NCI-H2081 treated with DMSO at 0.1 percent for 48 hours (cell line): ENCODE data around the gene STAB2.
"Not testable (repeated sequence)": the region's sequence is repeated elsewhere in the genome, so short reads cannot be mapped to it uniquely, and the experiment has no call there.

ENCODE experiments used
- DNase-seq: peaks from one replicate; lab custom pipeline; 2025; lab: John Stamatoyannopoulos, UW

The STAB2 gene

DNA sequence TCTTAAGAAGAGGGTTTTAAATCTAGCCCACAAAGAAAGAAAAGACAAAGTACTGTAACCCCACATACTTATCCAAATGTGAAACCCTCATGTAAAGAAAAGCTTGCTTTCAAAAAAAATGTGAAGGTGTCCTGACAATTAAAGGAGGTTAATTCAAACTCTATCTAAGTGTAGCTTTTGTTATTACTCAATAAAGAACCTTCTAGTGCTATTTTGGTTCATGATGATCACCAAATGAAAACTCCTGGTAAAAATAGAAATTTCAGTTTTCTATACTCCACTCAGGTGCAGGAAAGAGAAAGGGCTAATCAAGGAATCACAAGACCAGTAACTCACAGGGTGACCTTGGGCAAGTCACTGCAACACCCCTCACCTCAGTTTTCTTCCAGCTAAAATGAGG lies 1.6 kb downstream of the STAB2 start:
- no peak for DNase-seq

DNA sequence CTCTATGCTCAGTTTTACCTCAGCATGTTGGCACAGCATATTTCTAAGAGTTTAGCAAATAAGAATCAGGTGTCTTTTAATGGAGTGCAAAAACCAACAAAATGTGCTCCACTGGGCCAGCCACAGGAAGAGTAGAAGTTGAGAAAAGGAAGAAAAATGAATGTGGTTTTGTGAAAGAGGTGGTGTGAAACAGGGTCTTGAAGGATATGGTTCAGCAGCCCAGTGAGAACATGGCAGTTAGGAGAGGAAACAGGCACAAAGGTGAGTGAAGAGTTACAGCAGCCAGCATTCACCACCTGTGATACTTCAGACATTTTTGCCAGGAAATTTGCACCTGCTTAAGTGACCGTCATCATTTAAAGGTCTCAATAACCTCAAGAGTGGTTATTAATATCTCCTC lies 2.4 kb downstream of the STAB2 start:
- no peak for DNase-seq

DNA sequence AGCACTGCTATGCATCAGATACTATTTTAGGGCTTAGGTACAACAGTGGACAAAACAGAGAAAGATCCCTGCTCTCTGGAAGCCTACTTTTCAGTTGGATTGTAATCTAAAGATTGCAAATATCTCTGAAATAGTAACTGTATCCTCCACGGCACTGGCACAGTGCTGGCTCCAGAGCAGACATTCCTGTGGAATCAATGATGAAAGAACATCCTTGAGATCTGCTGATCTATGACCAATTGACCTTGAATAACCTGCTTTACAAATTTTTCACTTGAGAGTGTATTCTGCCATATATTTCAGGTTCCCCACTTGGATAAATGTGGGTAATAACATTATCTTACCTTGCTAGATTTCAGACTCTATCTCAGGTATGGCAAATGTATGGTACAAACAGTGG lies 3.2 kb downstream of the STAB2 start:
- no peak for DNase-seq

DNA sequence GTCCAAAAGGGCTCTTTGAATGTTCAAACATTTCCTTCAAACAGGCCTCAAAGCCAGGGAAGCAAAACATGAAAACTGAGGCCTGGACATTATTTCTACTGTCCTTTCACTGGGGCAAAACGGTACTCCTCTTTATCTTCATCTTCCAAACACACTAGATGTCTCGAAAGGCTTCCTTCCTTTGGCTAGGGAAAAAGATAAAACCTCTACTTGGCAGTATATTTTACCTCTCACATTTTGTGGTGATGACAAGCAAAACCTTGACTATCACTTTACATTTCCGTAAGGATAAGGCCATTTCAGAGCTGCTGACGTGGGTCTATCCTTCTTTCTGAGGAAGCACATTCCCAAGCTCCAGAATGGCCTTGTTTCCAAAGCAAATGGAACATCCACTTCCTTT lies 9.9 kb downstream of the STAB2 start:
- DNase-seq: no peak

DNA sequence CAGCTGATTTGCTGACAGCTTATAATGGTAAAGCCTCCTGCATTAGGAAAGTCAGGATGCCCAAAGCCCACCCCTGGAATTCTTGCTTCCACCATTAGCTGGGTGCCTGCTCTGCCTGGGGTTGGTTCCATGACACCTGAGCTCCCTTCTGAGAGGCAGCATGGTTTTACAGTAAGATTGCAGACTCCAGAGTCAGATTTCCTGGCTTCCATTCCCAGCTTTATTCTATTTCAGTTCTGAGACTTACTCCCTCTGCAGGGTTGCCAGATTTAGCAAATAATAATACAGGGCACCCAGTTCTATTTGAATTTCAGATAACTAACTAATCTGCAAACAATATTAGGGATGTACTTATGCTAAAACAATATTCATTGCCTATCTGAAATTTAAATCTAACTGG lies 12.2 kb downstream of the STAB2 start:
- DNase-seq: no peak

DNA sequence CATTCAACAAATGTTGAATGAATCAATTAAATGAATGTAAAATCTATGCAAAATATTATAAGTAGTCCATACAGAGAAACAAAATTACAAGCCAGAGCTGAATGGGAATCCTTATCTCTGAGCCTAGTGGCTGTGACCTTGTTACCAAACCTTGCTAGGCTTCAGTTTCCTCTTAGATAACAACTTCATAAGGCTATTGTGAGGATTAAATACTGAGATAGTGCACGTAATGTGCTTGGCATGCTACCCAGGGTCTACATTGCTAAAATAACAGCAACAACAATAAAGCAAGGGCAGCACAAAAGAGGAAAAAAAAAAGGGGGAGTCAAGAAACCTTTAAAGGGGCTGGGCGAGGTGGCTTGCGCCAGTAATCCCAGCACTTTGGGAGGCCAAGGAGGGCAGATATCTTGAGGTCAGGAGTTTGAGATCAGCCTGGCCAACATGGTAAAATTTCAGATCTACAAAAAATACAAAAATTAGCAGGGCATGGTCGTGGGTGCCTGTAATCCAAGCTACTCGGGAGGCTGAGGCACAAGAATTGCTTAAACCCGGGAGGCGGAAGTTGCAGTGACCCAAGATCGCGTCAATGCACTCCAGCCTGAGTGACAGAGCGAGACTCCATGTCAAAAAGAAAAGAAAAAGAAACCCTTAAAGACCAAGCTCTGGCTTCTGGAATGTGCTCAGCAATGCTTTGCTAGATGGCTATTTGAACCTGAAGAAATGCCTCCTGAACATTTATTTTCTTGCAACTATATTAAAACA lies 14.1 kb downstream of the STAB2 start:
- no peak for DNase-seq

DNA sequence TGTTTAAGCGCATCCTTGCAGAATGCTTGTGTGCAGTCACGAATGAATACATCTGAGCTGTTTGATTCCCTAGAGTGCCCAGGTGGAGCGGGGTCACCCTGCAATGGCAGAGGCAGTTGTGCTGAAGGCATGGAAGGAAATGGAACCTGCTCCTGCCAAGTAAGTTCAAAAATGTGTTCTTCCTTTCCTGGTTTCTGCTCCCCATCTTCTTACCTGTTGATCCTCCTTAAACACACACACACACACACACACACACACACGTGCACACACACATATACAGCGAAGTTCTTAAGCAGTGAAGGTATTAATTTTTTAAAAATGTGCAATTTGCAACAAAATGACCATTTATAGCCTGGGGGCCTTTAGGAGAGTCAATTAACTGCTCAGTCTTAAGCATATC lies 33.3 kb downstream of the STAB2 start:
- DNase-seq: no peak

DNA sequence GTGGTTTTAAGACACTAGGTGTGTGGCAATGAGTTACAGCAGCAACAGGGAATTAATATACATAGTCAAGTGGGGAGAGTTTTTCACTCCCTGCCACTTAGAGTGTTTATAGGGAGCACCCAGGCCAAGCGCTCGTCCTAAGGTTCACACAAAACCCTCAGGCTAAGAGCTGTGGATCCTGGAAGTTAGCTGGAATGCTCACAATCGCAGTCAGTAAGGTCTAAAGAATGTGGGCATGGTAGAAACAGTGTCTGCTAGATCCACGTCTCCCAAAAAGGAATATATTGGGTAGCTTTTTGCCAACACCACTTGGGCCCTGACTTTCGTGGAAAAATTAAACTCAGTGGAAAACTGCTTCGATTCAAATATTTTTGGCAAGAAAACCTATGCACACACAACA lies 36.6 kb downstream of the STAB2 start:
- DNase-seq: no peak

DNA sequence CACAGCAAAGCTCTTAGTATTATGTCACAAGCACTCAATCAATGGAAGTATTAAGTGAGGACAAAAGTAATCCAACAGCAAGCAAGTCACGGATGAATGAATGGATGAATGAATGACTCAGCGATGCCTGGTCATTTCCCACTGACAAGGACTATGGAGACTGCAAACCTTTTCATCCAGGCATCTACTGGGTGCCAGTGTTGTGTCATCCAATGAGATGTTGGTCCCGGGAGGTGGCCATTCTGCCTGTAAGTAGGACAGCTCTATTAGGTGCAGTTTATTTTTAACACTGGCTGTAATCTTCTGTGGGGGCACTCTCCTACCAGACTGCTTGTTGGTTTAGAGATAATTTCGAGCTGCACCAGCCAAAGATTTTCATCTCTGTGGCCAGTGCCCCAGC lies 39.4 kb downstream of the STAB2 start:
- no peak for DNase-seq

DNA sequence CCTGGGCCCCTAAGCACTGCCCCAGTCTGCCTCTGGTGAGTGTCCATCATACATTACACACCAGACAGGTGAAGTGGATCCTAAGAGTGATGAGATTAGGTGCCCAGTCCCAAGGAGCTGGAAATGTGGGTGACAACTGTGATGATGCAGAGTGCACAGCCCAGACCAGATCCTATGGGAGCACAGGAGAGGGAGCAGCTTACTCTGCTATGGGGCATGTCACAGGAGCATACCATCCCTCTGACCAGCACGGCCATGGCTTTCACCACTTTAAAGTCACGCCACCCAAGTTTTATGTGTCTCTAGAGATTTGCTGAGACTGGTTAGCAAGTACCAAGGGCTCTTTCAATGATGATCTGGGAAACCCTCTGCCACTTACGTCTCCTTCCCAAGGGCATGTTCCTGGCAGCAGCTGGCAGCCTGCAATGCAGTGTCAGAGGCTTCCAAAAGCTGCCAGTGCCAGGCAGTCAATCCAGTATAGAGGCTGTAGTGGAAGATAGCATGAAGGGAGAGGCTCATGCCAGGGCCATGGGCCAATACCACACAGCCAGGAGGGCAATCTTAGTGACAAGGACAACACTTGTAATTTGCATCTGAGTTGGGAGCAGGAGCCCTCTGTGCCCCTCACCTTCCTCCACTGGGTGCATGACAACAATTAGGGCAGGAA lies 40.2 kb downstream of the STAB2 start:
- no peak for DNase-seq

DNA sequence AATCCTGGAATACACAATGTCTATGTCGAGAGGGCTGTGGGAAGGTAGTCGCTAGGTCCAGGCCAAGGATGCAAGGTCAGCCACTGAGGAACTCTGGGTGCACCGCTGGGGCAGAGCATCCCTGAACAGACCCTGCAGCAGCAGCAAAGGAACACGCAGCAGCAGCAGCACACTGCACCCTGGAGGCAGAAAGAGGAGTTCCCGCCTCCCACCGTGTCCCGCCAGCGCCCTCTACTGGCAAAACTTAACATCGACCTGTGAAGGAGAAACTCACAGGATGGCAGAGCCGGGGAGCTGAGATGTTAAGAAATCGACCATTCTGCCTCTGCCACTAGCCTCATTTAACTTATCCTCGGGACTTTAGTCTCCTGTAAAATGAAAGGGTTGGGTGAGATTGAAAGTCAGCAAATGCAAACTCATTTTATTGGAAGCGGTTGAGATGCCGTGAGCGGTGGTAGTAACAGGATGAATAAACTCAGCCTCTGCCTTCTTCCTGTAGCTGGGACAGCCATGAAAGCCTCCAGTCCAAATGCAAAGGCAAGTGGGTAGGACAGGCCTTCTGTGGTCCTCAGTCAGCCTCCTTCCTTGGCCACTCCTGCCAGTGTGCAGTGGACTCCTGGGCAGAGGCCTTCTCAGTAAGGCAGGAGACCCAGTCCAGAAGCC lies 45.6 kb downstream of the STAB2 start:
- no peak for DNase-seq

DNA sequence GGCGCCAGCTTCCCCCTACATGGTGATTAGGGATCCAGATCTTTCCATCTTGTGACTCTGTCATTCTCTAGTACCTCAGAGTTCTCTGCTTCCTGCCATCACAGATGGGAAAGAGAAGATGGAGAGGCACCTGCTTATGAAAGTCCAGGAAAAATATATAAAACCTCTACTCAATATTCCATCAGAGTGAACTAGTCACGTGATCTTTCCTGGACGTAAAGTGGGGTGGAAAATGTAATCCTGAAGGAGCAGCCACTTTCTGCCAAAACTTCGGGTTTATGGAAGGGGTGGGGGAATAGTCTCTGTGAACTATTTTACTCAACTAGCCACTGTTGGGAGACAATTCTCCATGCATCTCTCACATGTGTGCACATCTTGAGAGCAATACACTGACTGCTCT lies 47.7 kb downstream of the STAB2 start:
- no peak for DNase-seq

DNA sequence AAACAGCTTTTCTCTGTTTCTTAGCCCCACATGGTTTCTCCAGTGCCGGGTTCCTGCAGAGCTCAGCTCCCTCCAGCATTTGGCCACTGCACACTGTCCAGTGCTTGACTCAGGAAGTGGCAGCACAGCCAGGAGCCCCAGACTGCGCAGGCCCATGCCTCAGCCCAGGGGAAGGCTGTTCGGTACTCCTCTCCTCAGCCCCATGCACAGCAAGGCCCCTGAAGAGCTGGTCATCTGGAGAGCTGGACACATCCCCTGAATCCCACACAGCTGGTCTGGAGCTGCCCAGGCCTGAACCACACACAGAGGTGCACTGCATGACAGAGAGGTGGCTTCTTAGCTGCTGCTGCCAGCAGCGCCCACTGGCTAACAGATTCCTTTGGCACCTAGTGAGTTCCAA lies 48.3 kb downstream of the STAB2 start:
- DNase-seq: no peak

DNA sequence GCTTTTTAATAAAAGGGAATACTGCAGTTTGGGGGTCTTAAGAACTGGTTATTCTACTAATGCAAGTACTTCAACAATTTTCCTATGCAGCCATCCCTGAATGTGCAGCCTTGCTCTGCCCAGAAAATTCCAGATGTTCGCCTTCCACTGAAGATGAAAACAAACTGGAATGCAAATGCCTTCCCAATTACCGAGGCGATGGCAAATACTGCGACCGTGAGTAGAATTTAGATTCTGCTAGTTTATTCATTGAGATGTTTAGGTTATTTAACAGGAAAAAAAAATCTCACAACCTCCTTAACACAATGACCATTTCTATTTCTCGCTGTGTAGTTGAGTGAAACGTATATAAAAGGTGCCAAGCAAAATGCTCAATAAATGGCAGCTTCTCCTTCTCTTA lies 49.9 kb downstream of the STAB2 start:
- no peak for DNase-seq

DNA sequence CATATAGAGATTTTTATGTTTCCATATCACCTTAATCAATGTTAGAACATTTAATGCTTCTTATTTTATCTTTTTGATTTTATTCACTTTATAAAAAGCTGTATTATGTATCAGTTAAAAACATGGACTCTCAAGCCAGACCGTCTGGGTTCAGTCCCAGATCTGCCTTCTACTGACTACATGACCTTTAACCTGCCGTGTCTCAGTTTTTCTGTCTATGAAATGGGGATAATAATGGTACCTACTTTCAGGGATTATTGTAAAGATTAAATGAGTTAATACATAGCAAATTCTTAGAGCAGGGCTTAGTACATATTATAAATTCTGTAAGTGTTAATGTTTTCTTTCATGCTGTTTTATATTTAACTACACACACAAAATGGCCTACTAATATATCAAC lies 50.4 kb downstream of the STAB2 start:
- DNase-seq: no peak

DNA sequence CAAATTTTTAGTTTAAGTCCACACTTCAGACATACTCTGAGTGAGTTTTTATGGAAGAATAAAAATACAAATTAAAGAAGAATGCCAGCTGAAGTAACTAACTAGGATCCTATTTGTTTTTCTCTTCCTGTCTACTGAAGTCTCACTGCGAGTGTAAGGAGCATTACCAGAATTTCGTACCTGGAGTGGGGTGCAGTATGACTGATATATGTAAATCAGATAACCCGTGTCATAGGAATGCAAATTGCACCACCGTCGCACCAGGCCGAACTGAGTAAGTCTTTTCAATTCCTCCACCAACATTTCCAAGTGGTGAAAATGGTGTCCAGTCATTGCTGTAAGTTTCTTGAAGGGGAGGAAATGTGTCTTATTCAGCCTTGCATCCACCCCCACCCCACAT lies 52.9 kb downstream of the STAB2 start:
- no peak for DNase-seq

DNA sequence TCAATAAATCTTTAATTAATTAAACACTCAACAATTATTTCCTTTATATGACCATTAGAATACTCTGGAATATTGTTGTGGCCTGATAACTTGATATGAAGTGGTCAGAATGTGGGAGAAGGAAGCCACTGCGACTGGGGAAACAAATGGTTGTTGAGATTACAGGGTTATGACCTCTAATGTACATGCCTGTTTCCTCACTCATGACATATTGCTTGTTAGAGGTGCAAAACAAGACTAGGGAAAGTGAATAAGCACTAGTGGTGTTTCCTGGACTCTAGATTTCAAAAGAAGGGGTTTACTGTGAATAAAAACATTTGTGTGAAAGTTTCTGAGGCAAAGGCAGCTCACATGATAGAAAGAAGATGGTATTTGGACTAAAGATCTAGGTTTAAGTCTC lies 53.3 kb downstream of the STAB2 start:
- no peak for DNase-seq

DNA sequence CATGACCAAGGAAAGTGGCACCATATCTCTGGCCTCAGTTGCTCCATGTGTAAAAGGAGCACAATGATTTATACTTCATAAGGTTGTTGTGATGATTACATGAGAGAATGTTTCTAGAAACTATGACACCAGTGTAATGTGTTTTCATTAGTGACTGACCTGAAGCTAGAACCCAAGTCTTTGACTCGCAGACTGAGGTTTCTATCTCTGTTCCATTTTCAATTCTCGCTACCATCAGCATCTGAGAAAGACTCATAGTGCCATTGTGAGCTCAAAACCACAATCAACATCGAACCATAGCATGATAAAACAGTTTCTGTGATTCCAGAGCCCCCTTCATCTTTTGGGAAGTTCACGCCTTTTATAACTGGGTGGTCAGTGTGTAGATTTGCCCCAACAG lies 53.8 kb downstream of the STAB2 start:
- DNase-seq: no peak

DNA sequence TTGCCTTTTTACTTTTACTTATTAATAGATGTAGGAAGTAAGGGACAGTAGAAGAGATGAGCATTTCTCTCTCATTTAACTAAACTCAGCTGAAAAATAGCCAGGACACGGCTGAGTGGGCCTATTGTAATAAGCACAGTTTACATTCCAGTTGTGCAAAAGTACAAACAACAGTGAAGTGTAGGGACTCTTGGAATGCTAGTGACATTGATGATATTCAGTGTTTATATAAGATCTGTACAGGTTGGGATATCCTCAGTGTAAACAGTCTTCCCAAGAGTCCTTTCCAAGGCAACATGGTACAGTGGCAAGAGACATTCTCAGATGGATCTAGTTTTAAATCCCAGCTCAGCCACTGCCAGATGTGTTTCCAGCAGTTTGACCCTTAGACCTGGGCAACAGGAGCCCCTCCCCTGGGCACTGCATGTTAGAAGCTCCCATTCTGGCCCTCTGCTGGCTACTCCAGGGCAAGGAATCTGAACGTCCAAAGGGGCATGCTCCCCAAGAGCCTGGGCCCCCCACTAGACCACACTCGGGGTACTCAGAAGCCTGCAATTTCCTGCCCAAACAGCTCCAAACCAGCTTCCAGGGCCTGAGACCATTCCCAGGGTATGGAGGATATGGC lies 55.3 kb downstream of the STAB2 start:
- DNase-seq: no peak

DNA sequence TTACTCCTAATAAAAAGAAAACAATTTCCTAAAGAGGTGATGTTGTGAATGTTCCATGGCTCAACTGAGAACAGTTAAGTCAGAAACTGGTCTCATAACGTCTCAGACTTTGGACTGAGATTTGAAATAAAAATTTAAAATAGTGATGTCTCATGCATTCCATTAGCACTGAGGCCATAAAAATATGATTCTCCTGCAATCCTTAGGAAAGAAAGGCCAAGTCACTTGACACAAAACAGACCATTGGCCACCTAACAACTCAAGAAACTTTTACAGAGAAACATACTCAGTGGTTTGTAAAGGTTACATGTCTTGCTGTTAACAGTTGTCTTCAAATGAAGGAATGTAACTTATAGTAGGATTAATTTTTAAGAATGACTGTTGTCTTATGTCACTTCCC lies 58.1 kb downstream of the STAB2 start:
- DNase-seq: no peak

DNA sequence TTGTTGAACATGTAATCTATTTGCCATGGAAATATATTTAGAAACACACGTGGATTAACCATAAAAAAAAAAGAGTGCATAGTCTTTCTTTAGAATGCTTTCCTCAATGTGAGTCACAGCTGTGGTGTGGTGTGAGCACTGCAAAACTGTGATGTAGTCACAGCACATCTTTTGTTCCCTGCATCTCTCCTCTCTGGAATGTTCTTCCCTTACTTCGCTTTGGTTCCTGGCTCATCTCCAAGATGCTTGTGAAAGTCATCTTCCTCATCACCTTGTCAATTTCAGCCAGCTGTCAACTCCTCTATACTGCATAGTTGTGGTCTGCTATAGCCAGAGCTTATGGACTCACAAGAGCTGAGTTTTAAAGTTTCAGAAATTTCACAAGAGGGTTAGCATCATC lies 60.2 kb downstream of the STAB2 start:
- no peak for DNase-seq

DNA sequence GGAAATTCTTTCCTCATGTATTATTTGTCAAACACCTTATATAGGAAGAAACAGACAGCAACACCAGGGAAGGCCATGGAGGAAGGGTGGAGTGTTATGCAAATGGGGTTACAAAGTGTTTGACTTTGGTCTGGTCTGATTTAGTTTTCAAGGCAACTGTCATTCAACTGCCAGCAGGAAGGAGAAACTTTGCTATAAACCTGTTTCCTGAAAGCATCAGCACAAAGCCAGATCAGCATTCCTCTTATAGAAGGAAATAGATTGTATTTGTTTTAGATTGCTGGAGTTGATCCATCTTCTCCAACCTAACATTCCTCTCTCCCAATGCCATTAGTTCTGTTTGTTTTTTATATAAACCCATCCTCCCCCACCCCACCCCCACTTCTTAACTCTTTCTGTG lies 65.7 kb downstream of the STAB2 start:
- no peak for DNase-seq

DNA sequence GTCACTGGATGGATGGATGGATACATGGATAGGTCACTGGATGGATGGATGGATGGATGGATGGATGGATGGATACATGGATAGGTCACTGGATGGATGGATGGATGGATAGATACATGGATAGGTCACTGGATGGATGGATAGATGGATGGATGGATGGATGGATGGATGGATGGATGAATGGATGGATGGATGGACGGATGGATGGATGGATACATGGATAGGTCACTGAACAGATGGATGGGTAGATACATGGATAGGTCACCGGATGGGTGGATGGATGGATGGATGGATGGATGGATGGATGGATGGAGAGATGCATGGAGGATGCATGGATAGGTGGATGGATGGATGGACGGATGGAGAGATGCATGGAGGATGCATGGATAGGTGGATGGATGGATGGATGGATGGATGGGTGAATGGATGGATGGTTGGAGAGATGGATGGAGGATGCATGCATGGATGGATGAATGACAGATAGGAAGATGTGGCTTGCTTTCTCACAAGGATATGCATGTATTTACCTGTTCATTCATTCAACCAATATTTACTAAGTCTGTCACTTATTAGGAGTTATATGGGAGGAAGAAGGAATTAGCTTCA lies 66.6 kb downstream of the STAB2 start:
- not testable (repeated sequence) for DNase-seq
